ENCODE data around the gene OR14I1.
"Not testable (repeated sequence)": the region's sequence is repeated elsewhere in the genome, so short reads cannot be mapped to it uniquely, and the experiment has no call there.

Gene OR14I1

GRCh38 chr1:248688527-248689298 is 13.9 kb downstream of the OR14I1 start:
- no peak for DNase-seq

- DNase-seq: no peak
Observed at GRCh38 chr1:248686815-248687214, 15.8 kb downstream of the OR14I1 start.

DNA sequence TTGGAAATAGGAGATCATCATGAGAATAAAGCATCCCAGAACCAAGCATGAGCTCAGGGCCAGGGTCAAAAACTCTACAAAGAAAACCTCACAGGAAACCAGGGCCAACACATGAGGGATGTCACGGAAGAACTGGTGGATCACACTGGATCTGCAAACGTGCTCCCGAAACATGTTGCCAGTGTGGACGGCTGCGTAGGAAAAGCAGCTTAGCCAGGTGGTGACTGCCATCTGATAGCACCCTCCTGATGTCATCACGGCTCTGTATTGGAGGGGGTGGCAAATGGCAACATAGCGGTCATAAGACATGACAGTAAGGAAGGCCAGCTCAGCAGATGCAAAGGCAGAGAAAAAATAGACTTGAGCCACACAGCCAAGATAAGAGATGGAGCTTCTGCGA is 20.9 kb downstream of the OR14I1 start:
- no peak for DNase-seq

DNA sequence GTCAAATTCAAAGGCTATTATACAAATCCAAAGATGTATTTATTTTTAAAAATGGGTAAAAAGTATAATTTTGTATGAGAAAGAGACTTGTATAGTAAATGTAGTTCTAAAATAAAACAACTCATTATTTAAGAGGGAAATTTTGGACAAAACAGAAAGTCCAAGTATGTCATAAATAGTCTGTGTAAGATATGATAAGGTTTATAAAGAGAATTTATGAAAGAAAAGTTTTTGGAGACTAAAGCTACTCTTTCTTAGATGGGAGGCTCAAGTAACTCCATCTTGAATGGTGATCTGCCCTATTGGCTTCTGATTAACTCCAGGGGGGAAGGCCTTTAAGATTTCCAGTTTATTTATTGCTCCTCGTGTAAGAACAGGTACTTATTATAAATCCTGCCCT is 32.6 kb downstream of the OR14I1 start:
- no peak for DNase-seq

DNA sequence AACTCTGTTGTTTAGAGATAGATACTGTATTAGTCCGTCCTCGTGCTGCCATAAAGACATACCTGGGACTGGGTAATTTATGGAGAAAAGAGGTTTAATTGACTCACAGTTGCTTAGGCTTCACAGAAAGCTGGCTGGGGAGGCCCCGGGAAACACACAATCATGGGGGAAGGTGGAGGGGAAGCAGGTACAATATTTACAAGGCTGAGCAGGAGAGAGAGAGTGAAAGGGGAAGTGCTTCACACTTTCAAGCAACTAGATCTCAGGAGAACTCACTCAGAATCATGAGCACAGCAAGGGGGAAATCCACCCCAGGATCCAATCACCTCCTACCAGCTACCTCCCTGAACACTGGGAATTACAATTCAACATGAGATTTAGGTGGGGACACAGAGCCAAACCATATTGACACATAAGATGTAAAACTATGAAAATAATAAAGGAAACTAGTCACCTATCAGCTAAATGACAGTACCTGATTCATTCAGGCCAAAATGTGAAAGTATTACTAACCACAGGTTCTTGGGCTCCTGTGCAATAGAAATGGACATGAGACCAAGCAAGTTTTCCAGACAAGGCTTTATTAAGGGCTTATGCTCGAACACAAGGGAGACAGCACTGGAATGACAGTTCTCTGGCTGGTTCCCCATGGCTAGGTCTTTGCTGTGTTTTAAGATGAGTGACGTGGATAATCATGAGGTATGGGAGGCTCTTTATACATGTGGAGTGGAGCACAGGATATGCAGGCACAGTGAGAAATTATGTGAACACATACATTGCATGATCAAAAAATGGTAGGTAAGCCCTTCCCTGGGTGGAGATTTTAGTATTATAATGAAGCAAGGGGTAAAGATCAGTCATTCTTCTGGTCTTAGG is 38.9 kb downstream of the OR14I1 start:
- not testable (repeated sequence) for DNase-seq

DNA sequence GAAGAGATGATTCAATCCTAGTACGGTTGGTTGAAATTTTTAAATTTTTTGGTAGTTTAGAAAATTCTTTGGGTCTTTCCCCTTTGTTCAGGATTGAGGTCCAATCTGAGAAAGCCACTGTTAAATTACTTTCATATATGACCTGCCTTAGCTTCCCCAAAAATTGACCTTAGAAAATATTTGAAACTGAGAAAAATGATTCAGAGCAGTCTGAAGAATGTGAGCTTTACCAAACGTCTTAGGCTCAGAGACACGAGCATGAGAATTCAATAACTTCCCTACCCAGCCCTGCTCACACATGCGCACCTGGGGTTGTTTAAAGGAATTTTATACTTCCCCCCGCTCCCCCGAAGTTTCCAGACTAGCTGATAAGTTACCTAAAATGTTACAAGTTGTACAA is 45.8 kb downstream of the OR14I1 start:
- not testable (repeated sequence) for DNase-seq

DNA sequence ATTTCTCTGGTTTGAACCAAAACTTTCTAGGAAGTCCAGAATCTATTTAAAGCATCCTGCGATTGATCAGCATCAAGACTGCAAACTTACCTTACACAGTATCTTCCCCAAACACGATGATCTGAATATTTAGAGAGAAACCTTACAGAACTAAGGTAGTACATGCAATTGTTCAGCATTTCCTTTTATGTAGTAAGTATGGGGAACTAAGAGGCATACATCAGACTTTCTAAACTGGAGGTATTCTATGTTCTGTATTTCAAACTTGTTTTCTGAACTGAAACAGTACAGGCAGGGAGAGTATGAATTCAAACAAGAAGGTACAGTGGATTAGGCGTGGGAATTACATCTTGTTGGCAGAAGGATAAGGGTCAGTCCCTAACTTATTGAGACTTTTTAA is 47.2 kb downstream of the OR14I1 start, which contains the start of gene OR2T27:
Gene OR2T27, minus strand, starts transcription at position 175 of the 400 bp plus-strand sequence. CDS start 4,644 bp downstream, outside the sequence.
- DNase-seq: not testable (repeated sequence)

Data from anterior cingulate cortex (tissue), 58 donors.